GM20000 (cell line): ENCODE measurements around the gene FGF22.

Experiments used
- DNase-seq: peaks from one replicate; pipeline ENCODE4 v3.0.0; 2012; ENCODE audit warnings: low spot score
- CTCF ChIP-seq: IDR thresholded peaks from 2 replicates; pipeline ENCODE4 v1.5.1; 2012; ENCODE audit warnings: mild to moderate bottlenecking, control low read depth; ENCODE audit errors: extremely low read depth, missing control alignments

FGF22 gene

DNA sequence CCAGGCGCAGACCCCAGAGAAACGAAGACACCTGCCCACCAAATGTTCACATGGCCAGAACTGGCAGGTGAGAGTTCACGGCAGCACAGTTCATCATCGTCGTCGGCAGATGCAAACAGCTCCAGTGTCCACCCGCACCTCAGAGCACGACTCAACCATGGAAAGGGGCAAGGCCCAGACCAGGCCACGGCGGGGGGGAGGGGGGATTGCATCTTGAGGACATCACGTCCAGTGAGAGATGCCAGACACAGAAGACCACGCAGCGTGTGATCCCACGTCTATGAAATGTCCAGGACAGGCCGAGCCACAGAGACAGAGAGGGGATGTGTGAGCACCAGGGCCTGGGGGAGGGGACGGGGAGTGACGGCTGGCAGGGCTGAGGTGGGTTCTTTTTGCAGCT, 16.0 kb downstream of the FGF22 start:
- no peak for DNase-seq
- TF ChIP-seq CTCF, result no peak

DNA sequence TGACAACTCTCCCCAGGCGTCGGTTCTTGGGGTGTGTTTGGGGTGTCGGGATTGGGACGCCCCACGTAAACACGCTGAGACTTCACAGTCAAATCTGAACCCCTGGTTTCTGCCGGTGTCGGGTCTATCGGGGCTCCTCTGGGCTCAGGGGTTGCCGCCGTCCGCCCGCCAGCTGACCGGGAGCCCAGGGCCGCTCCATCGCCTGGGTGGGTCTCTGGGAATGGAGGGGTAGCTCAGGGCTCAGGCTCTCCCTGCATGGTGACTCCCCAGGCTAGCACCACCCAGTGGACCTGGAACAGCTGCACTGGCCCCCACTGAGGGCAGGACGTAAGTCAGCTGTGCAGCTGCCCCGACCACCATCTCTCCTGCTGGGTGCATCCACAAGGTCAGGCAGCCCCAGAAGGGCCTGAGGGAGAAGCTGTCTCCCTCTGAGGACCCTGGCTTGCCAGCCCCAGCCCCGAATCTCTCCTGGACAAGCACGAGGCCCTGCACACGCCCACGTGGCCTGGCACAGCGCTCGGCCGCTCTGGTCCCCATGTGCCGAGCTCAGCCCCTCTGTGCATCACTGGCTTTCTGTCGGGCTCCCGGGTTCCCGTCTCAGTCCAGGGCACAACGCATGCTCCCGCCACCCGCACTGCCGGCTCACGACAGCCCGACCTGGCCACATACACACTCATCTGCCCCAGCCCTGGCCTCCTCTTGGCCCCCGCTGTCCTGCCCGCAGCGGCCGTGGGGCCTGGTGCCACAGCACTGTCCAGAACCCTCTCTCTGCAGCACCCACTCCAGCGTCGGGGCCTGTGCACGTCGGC, 17.3 kb downstream of the FGF22 start:
- DNase-seq, result no peak
- TF ChIP-seq CTCF, result no peak

- no peak for TF ChIP-seq CTCF
- no peak for DNase-seq
These were observed 17.9 kb downstream of the FGF22 start for GRCh38 chr19:657611-658010.

GRCh38 chr19:658059-658839, 18.6 kb downstream of the FGF22 start:
- no peak for TF ChIP-seq CTCF
- DNase-seq, result no peak

GRCh38 chr19:658916-659839, 19.5 kb downstream of the FGF22 start:
- TF ChIP-seq CTCF, result no peak
- DNase-seq, result no peak

GRCh38 chr19:660793-661426, 21.2 kb downstream of the FGF22 start:
- no peak for TF ChIP-seq CTCF
- DNase-seq, result no peak
